Spinal cord (tissue), 10 donors: ENCODE measurements around the gene SLC33A1. TPM values are rescaled to one million over a fixed set of nuclear protein-coding genes. Genes with fewer than 3 reads are reported as not detected.

Experiments
- DNase-seq, 6 donors: peaks; one replicate each; pipeline versions ENCODE4 v3.0.0 to v3.0.0-alpha.2; 2013 to 2015; ENCODE audit warnings: low spot score in 6 of 6, low read depth in 4 of 6
- H3K27ac ChIP-seq: one replicate; pipeline ENCODE4 v1.5.1; 2013; ENCODE audit warnings: low read depth, low read length, control low read depth
- H3K27me3 ChIP-seq: one replicate; pipeline ENCODE4 v1.6.1; 2013; ENCODE audit warnings: low read length; ENCODE audit not compliant: control insufficient read depth, insufficient read depth
- H3K36me3 ChIP-seq: one replicate; pipeline ENCODE4 v1.6.1; 2013; ENCODE audit warnings: low read length; ENCODE audit not compliant: control insufficient read depth, insufficient read depth
- H3K4me1 ChIP-seq: one replicate; pipeline ENCODE4 v1.6.1; 2013; ENCODE audit warnings: low read length; ENCODE audit not compliant: control insufficient read depth, insufficient read depth
- H3K4me3 ChIP-seq: one replicate; pipeline ENCODE4 v1.5.1; 2013; ENCODE audit warnings: low read depth, low read length, control low read depth
- H3K9me3 ChIP-seq: one replicate; pipeline ENCODE4 v1.6.1; 2013; ENCODE audit warnings: low read length; ENCODE audit not compliant: control insufficient read depth, insufficient read depth
- WGBS: methylation state at CpG from one replicate; pipeline ENCODE4 v1.1.5; 2013; ENCODE audit warnings: missing lambda C conversion rate; ENCODE audit not compliant: insufficient coverage; 5-methylcytosine and 5-hydroxymethylcytosine counted together
- polyA plus RNA-seq, 2 donors: library from polyadenylated mRNA; unstranded; fragments of 120-200 nt; gene quantifications; one replicate each; pipeline ENCODE4 v1.2.1, GENCODE V29; 2013; ENCODE audit not compliant: insufficient read length in 2 of 2
- total RNA-seq, 2 donors: library from RNA; depleted of rRNA in 1 of 2; stranded (reverse); fragments of 120-200 nt in 1 of 2; fragments of >200 nt in 1 of 2; gene quantifications; one replicate each; pipeline versions ENCODE4 v1.2.3 to v1.2.4, GENCODE V29; 2013 to 2014
- donor health status: healthy.

Gene SLC33A1
- total and polyA plus RNA-seq, 4 donors: 17.2 to 38.3 (median 26.9) TPM

DNA sequence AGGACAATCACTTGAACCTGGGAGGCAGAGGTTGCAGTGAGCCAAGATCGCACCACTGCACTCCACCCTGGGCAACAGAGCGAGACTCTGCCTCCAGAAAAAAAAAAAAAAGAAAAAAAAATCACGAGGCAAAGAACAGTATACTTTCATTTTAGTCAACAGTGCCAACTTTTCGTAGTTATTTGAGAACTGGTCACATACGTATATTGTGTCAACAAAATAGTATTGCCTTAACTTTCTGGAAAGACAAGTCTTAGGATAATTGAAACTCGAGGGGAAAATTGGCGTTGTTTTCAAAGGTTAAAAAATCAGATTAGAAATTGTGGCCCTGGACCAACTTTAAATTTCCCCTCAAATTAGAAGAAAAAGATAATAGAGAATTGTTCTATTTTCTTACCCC, 30.1 kb upstream of the SLC33A1 start:
- Histone ChIP-seq H3K9me3 (no peaks in the 10 kb centered on the region), H3K4me3 (no peak overlapping the region), H3K36me3 (no peaks in the 10 kb centered on the region), H3K4me1 (no peaks in the 10 kb centered on the region), H3K27ac (no peak overlapping the region), H3K27me3 (no peaks in the 10 kb centered on the region)
- WGBS: no CpG with 5 or more reads among the region's 7 CpGs
- no peak for DNase-seq

DNA sequence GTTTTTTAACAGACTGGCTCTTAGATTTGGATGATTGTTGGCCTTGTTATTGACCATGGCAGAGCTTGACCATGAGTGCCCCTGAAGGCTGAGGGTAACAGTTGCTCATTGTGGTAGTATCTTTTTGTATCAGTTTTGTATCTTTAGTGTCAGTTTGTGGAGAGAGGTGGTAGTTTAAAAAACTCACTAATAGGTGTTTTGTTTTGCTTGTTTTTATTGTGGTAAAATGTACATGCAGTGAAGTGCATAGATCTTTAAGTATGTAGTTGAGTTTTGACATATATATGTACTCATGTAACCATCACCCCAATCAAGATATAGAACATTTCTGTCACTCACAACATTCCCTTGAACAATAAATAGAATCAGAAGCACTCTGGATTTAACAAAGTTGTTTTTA, 26.1 kb upstream of the SLC33A1 start:
- H3K36me3 ChIP-seq: no peaks in the 10 kb centered on the region
- no peak overlapping the region for H3K4me3 ChIP-seq
- no peak overlapping the region for H3K27ac ChIP-seq
- DNase-seq: no peak
- H3K9me3 ChIP-seq: no peaks in the 10 kb centered on the region
- no peaks in the 10 kb centered on the region for H3K27me3 ChIP-seq
- H3K4me1 ChIP-seq: no peaks in the 10 kb centered on the region

DNA sequence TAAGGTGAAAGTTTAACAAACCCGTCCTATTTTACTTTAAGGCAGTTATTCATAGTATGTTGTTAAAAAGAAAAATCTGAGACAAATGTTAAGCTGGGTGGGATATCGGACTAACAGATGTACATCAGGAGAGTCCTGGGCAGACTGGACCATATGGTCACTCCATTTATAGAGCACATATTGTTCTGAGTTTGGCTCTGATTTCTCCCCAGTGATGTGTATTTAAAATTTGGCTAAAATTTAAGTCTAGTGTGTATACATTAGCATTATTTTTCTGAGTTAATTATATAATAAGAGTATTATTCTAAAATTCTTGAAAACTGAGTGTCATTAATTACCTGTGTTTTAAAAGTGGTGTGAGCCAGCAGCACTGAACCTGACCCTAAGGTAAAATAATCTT, 22.3 kb upstream of the SLC33A1 start:
- H3K36me3 ChIP-seq: no peaks in the 10 kb centered on the region
- no peaks in the 10 kb centered on the region for H3K9me3 ChIP-seq
- H3K27me3 ChIP-seq: no peaks in the 10 kb centered on the region
- H3K4me3 ChIP-seq: no peak overlapping the region
- no CpG with 5 or more reads among the region's 2 CpGs for WGBS
- H3K27ac ChIP-seq: no peak overlapping the region
- H3K4me1 ChIP-seq: no peaks in the 10 kb centered on the region
- peak in 1 of 6 donors; percentile 11 for DNase-seq

DNA sequence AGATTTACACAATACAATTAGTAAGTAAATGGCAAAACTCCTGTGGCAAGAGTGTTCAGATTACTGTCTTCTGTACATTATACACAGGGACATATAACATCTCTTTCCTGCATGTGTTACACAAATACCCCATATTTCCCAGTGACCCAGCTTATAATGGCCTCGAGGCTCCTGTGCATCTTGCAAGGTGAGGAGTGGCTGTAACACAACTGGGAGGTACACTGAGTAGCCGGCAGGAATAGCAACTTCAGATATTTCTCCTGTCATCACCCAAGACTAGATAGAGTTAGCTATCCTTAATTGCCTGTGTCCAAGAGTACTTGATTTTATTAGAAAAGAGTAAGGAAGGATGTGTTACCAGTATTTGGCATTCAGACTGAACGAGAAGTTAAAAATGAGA, 21.8 kb upstream of the SLC33A1 start:
- no peaks in the 10 kb centered on the region for H3K9me3 ChIP-seq
- WGBS: no CpG with 5 or more reads among the region's 3 CpGs
- no peak overlapping the region for H3K4me3 ChIP-seq
- H3K4me1 ChIP-seq: no peaks in the 10 kb centered on the region
- no peak for DNase-seq
- no peak overlapping the region for H3K27ac ChIP-seq
- no peaks in the 10 kb centered on the region for H3K36me3 ChIP-seq
- H3K27me3 ChIP-seq: no peaks in the 10 kb centered on the region

DNA sequence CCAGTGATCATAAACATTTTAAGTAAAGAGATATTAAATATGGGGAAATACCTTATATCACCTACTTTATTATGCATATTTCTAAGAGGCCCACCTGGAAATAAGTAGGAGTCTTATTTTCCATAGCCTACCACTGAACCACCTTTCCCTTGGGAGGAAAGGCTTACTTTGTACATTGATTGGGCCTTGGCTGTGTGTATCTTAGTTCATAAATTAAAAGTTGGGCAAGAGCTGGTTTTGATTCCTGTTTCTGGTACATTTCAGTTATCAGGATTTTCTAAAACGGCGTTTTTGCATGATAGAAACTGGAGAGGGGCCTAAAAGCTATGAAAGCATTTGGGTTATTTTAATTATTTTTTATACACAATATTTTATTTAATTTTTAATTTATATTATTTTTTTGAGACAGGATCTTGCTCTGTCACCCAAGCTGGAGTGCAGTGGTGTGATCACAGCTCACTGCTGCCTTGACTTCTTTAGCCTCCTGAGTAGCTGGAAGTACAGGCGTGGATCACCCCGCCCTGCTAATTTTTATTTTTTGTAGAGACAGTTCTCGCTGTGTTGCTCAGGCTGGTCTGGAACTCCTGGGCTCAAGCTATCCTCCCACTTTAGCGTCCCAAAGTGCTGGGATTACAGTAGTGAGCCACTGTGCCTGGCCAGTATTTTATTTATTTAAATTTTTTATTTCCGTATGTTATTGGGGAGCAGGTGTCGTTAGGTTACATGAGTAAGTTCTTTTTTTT, 18.8 kb upstream of the SLC33A1 start:
- Histone ChIP-seq H3K9me3 (no peaks in the 10 kb centered on the region), H3K27me3 (no peaks in the 10 kb centered on the region), H3K36me3 (no peaks in the 10 kb centered on the region), H3K4me3 (no peak overlapping the region), H3K4me1 (peaks cover 6% of the 10 kb centered on the region), H3K27ac (no peak overlapping the region)
- 92% methylated on average over 2 of the region's 8 CpGs for WGBS
- DNase-seq: no peak

DNA sequence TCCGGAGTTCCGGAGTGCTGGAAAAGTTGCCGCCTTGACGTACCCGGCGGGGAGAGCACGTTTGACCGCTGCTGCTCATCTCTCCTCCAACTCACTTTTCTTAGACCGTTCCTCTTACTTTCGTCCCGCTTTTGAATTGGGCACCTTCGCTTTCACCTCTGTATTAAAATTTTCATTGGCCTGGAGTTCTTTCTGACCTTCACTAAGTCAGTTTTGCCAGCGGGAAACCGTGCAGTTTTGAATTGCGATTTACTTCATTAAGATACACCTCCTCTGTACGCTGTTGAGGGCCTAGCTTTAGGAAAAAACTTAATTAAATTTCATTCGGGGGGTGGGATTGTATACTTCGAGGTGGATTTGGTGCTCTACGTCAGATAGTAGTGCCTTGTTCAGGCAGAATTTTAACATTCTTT, 17.5 kb upstream of the SLC33A1 start:
- under 1% methylated on average over 15 of the region's 19 CpGs for WGBS
- no peaks in the 10 kb centered on the region for H3K27me3 ChIP-seq
- H3K27ac ChIP-seq: peak overlapping the region; percentile 96
- H3K9me3 ChIP-seq: no peaks in the 10 kb centered on the region
- H3K36me3 ChIP-seq: no peaks in the 10 kb centered on the region
- peak overlapping the region; percentile 86 for H3K4me3 ChIP-seq
- DNase-seq: peak in 1 of 6 donors; percentile 28
- H3K4me1 ChIP-seq: peaks cover 6% of the 10 kb centered on the region

DNA sequence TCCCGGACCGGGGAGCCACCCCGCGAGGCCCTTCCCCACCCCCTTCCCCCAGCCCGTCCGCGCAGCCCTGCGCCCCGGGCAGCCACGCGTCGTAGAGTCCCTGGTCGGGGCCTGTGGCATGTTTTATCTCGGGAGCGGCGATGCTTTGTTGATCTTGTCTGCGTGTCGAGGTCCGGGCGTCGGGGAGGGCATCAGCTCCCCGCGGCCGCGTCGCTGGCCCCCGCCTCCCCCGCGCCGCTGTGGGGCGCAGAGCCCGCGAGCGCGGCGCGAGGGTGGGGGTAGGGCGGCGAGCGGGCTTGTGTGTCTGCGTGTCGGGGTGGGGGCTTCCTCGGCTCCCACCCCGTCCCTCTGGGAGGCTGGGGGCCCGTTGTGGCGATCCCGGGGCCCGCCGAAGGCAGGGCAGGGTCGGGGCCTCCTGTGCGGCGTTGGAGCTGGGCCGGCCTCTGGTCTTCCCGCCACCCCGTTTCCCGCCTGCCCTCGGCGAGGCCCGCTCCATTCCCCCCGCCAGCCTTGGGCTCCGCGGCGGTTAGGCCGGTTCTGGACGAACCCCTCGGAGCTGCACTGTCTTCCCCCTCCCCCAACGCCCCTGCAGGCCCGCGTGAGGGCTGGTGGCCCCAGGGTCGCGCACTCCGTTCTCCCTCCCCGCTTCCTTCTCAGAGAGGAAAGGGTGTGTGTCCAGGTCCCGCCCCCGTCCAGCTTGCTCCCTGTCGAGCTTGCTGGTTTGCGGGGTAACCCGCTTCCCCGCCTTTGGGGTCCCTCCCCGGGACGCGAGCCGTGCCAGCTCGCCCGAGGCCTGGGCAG, 16.9 kb upstream of the SLC33A1 start:
- Histone ChIP-seq H3K27ac (peak overlapping the region; percentile 96), H3K4me3 (peak overlapping the region; percentile 86), H3K4me1 (peaks cover 6% of the 10 kb centered on the region), H3K9me3 (no peaks in the 10 kb centered on the region), H3K27me3 (no peaks in the 10 kb centered on the region), H3K36me3 (no peaks in the 10 kb centered on the region)
- peak in 3 of 6 donors; percentile 8 to 71 (median 61) for DNase-seq
- WGBS: 0% methylated on average over 85 of the region's 85 CpGs

DNA sequence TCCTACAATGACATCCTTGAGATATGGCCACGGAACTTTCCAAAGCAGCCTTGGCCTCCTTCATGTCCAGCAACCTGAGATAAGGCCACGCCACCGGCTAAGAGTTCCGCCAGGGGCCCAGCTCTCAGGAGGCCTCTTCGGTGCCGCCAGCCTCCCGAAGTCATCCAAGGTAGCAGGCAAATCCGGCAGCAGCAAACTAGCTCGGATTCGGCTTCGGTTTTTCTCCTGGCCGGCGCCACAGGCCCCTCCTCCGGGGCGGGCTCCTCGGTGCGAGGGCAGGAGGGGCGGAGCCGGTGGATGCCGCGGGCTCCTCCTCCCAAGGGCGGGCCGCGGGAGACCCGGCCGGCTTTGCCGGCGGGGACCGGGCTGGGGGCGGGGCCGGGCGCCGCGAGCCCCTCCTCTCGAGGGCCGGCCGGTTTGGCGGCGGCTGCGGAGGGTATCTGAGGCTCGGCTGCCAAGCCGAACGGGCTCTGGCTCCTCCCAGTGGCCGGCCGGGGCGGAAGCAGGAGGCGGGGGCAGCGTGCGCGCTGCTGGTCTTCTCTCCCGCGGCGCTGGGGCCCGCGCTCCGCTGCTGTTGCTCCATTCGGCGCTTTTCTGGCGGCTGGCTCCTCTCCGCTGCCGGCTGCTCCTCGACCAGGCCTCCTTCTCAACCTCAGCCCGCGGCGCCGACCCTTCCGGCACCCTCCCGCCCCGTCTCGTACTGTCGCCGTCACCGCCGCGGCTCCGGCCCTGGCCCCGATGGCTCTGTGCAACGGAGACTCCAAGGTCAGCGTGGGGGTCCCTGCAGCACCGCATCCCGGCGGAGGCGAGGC, 16.1 kb upstream of the SLC33A1 start, which contains the start of gene GMPS:
GMPS (plus strand) TSS at position 518 of the 812 bp plus-strand sequence; CDS start at position 739, 221 bp downstream.
- H3K36me3 ChIP-seq: no peaks in the 10 kb centered on the region
- under 1% methylated on average over 83 of the region's 83 CpGs for WGBS
- no peaks in the 10 kb centered on the region for H3K9me3 ChIP-seq
- H3K4me1 ChIP-seq: peaks cover 6% of the 10 kb centered on the region
- peak within 1 kb of the TSS; percentile 96 for H3K27ac ChIP-seq
- no peaks in the 10 kb centered on the region for H3K27me3 ChIP-seq
- DNase-seq: peak in 5 of 6 donors; percentile 83 to 98 (median 92)
- H3K4me3 ChIP-seq: peak within 1 kb of the TSS; percentile 86

DNA sequence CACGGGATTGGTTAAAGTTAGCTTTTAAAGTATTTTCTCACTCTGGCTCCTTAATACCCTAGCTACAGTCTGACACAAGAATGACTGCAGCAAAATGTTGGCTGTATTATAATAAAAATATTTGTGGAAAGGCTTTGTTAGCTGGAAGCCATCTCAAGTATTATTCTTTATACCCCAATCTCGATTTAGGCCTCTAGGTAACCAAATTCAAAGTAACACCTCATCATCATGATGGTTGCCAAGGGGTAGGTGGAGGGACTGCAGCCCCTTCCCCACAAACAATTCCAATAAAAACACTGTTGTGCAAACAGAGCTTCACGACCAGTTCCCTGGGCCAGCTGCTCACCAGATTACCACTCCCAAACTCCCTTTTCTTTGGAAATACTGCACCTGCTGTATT, 15.5 kb upstream of the SLC33A1 start:
- no peak for DNase-seq
- Histone ChIP-seq H3K27ac (peak overlapping the region; percentile 80), H3K4me1 (peaks cover 6% of the 10 kb centered on the region), H3K36me3 (no peaks in the 10 kb centered on the region), H3K9me3 (no peaks in the 10 kb centered on the region), H3K27me3 (no peaks in the 10 kb centered on the region), H3K4me3 (peak overlapping the region; percentile 52)
- WGBS: no CpG with 5 or more reads among the region's 3 CpGs
